GM19193 (cell line): ENCODE results near the gene SMCO2.

Experiments used
- POLR2A ChIP-seq: IDR thresholded peaks from 4 replicates; pipeline ENCODE4 v1.6.1; 2011; ENCODE audit not compliant: insufficient read depth, insufficient read length; ENCODE audit errors: extremely low read depth

SMCO2 gene

GRCh38 chr12:27446436-27446835 is at the start of gene SMCO2:
Gene SMCO2, plus strand, starts transcription at chr12:27446736. Its CDS starts 23,896 bp downstream, at chr12:27470632.
- TF ChIP-seq POLR2A: no peak

- no peak for TF ChIP-seq POLR2A
These were observed 48.1 kb upstream of the SMCO2 start for GRCh38 chr12:27398466-27398865.

- TF ChIP-seq POLR2A: no peak
These were observed 47.5 kb upstream of the SMCO2 start for GRCh38 chr12:27399074-27399473.

GRCh38 chr12:27400856-27401354 is 45.6 kb upstream of the SMCO2 start:
- TF ChIP-seq POLR2A: no peak

- TF ChIP-seq POLR2A: no peak
These were observed 34.5 kb upstream of the SMCO2 start for GRCh38 chr12:27412047-27412446.

GRCh38 chr12:27422697-27423096 is 23.8 kb upstream of the SMCO2 start:
- TF ChIP-seq POLR2A: no peak

GRCh38 chr12:27424631-27425230 is 21.8 kb upstream of the SMCO2 start:
- no peak for TF ChIP-seq POLR2A

- TF ChIP-seq POLR2A: no peak
These were observed 21.2 kb upstream of the SMCO2 start for GRCh38 chr12:27425306-27425705.

GRCh38 chr12:27426743-27427487 is 19.6 kb upstream of the SMCO2 start:
- TF ChIP-seq POLR2A: no peak

GRCh38 chr12:27427824-27428223 is 18.7 kb upstream of the SMCO2 start:
- no peak for TF ChIP-seq POLR2A

- TF ChIP-seq POLR2A: no peak
These were observed 18.1 kb upstream of the SMCO2 start for GRCh38 chr12:27428466-27428865.

- no peak for TF ChIP-seq POLR2A
These were observed 16.9 kb upstream of the SMCO2 start for GRCh38 chr12:27429606-27430005.

- no peak for TF ChIP-seq POLR2A
These were observed 15.4 kb upstream of the SMCO2 start for GRCh38 chr12:27431185-27431584.

- no peak for TF ChIP-seq POLR2A
These were observed 11.6 kb upstream of the SMCO2 start for GRCh38 chr12:27434673-27435565.

GRCh38 chr12:27436029-27436428 is 10.5 kb upstream of the SMCO2 start:
- no peak for TF ChIP-seq POLR2A
